Measurements from ENCODE around the gene GRK3.

The GRK3 gene

DNA sequence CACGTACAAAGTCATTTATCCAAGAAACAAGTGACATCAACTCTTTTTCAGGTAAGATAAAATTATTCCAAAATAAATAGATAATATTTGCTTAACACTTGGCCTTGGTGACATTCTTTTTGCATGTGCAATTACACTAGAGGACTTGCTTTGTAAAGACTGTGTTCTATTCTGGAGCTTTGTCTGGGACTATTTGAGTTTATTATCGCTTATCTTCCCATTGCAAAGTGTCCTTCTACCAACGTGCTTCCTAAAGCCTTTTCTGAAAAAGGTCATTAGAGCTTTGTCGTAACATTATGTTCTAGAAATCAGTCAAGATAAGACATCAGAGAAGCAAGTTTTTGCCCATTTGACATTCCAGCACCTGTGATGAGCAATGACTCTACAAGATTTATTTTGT, 99.2 kb downstream of the GRK3 start:
- no peak for DNase-seq (ENCODE audit: low spot score)

DNA sequence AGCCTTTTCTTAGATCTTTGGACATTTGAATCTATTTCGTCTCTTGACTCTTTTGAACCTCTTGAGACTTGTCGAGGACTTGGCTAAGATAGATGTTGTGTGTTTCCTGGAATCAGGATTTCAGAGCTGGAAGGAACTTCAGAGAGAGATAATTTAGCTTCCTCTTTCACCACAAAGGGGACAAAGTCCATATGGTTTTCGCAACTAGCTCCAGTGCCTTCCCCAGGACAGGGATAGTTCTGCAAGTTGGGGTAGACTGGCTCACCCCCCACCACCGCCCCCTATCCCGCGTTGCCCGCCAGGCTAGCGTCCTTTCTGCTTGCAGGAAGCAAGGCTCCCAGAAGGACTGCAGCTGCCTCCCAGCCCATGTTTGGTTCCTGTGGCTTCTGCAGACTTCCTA, 101.8 kb downstream of the GRK3 start:
- peak; percentile 52 for DNase-seq (ENCODE audit: low spot score)

DNA sequence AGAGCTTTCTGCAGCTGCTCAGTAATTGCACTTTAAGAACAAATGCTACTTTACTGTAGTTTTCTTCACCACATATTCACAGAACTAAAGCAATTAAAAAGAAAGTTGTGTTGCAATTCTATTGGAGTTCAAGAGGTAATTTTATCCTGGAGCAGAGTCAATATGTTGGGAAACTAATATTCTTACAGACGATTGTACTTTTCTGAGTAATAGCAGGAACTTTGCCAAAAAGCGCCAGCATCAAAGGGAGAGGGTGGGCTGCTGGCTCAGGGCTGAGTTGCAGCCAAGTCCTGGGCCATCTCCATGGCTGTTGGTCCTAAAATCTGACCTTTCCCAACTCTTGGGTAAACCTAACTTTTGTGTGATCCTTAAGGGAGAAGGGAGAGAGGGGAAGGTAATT, 104.0 kb downstream of the GRK3 start:
- DNase-seq (ENCODE audit: low spot score), result peak; percentile 17

DNA sequence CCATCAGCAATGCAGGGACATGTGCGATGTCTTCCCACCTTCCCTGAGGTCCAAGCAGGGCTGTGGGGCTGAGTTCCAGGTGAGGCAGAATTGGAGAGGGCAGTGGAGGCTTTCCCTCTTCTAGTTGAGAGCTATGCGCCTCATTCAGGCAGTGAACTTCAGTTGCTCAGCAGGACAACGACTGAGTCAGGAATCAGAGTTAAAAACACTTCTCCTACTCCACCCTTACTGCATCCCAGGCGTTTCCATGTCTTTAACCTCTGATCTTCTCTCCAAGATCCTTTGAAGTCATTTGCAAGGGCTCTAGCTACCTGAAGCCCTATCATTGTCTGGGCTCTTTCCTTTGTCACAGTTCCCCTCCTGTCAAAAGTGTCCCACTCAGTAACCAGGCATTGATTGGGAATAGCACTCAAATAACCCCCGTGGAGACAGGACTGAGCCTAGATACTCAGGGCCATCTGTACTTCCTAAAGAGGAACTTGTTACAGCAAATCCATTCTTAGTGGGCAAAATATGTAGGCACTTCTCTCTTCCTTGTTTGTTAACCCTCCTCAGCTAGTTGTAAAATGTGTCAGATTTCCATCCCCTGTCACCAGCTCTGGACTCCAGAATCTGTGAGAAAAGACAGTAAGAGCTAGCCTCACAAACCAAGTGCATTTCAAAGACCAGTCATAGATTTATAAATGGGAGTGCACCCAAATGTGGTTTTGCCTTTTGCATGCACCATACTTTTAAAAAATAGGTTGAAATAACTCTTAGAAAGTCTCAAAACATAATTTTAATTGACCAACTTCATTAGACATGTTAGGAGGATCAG, 105.0 kb downstream of the GRK3 start:
- DNase-seq (ENCODE audit: low spot score), result no peak

DNA sequence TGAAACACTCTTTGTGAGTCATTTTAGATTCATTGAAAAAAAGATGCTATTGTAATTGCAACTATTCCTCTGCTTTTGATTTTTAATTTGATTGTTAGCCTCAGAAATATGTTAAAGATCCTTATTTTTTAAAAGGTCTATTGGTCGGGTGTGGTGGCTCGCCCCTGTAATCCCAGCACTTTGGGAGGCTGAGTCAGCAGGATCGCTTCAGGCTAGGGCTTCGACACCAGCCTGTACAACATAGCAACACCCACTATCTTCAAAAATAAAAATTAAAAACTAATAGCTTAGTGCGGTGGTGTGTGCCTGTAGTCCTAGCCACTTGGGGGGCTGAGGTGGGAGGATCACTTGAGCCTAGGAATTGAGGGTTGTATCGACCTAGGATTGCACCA, 105.6 kb downstream of the GRK3 start:
- DNase-seq (ENCODE audit: low spot score), result no peak

DNA sequence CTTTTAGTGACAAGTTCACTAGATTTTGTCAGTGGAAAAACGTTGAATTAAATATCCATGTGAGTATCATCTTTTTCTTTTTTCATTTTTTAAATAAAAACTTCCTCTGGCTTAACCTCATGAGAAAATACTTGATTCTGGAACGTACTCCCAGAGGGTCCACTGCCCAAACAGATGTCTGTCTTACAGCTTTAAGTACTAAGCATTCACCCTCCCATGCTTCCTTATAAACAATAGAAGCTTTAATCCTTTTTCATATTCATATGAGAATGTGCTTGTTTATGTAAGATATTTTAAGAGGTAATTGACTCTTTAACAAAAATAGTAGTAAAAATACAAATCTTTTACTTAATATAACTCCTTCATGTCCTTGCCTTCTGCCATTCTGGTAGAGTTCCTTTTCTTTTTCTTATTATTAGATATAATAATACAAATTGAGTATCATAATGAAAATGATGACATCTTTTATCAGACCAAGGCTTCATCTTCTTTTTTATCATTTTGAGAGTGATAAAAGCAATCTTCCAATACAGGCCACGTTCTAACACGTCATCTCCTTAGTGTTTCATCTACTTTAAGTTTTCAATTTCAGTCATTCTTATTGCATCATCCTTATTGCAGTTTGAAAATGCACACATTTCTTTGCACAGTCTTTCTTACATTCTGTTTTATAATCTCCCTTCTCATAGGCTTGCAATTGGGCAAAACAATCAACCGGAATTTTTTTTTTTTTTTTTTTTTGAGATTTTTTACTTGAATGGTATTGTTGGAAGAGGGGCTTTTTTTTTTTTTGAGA, 108.0 kb downstream of the GRK3 start:
- DNase-seq (ENCODE audit: low spot score), result no peak

DNA sequence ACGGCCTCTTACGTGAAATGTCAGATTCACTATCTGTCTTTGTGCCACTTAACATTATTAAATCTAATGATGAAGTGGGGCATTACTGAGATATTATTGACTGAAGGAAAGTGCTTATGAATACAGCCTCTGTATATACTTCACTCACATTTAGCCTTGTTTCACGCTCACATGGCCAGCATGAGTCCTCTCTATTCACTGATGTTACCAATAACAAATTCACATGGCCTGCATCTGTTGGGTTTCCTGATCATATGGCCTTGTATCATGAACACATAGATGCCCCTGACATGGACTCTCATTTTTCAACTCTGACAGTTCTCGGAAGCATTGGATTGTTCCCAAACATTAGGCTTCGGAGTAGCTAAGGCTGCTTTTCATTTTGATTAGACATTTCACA, 109.2 kb downstream of the GRK3 start:
- DNase-seq (ENCODE audit: low spot score), result no peak

DNA sequence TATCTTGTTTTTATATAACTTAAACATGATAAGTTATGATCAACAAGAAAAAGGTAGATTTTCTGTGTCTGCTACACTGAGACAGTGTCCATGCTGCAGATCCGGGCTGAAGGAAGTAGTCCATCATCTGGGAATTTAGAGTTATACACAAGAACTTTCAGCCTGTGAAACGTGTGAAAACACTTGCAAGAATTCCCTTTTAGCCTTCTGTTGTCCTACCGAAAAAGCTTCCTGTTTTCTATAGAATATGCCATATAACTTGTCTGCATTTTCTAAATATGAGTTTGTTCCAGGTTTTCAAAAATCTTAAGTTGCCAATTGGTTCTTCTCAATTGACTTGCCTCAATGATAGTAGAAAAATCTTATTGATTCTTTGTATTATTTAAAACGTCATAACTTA, 113.2 kb downstream of the GRK3 start:
- no peak for DNase-seq (ENCODE audit: low spot score)

DNA sequence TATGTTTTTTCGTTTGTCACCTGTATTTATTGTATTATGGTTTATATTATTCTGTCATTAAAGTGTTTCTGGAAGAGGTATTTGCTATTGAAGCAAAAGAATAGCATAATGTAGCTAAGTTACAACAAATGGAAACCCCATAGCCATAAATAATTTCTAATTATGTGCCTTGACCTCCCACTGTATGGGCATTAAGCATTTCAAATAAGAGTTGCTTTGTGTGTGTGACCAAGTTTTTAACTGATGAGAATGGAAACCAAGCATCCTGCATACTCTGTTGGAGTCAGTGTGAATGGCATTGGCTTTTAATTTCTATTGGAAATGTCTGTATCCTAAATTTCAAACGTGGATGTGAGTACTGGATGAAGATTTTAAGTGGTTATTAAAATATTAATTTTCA, 115.6 kb downstream of the GRK3 start:
- no peak for DNase-seq (ENCODE audit: low spot score)

DNA sequence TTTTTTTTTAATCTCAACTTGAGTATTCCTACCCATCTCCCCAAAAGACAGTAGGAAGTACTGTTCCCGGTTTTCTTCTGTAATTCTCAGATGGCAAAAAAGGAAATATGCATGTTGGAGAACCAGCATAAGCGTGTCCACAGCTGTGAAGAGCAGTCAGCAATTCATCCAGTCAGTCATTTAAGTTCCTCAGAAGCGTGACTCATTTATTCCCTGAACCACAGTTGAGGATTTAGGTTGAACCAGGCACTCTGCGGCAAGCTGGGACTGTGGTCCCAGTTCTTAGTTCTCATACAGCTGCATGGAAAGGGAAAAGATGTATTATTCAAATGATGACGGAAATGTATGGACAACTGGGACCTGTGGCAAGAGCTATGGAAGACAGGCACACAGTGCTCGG, 116.5 kb downstream of the GRK3 start:
- no peak for DNase-seq (ENCODE audit: low spot score)

DNA sequence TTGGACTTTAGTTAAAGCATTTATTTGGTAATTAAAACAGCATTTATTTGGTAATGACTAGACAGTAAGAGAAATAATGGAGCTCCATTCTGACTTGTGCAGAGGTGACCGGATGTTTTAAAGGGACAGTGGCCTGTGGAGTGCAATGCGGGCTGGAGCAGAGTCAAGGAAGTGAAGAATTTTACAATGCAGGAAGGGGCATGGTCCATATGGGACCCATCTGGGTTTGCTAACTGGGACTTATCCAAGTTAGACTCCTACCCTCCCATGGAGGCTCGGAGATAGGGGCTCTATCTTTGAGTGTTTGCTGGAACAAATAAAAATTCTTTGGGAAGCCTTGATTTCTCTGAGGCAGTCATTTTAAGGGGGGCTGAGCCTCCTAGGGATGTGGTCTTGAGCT, 117.6 kb downstream of the GRK3 start:
- DNase-seq (ENCODE audit: low spot score), result no peak

DNA sequence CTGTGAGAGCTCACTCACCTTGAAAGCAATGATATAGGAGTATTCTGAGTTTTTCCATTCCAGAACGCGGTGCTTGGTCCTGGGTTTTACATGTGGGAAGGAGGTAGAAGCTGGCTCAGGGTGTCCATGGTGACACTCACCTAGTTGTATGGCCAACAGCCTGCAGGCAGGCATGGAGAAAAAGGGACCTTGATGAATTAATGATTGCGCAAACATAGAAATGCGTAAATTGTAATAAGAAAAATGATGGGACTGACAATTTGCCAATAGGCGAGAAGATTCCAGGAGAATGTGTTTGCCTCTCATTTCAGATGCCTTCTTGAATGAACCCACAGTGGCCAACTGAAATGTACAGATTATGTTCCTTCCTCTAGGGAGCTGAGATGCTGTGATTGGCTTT, 124.2 kb downstream of the GRK3 start:
- DNase-seq (ENCODE audit: low spot score), result no peak

DNA sequence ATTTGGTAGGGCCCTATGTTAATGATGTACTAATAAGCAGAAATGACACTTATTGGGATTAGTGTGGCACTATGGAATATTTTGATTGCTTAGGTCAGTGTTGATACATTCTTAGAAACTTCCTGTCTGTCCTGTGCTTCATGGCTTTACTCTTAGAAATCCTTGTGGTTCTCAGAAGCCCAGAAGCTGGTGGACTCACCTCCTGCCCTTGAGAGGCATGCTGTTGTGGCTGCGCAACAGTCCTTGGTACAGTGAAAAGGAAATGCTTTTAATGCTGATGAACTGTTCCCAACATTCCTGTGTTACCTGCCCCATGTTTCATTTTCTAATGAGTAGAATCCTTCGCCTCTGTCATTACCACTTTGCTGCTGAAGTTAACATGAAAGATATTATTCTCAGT, 125.2 kb downstream of the GRK3 start:
- DNase-seq (ENCODE audit: low spot score), result no peak

DNA sequence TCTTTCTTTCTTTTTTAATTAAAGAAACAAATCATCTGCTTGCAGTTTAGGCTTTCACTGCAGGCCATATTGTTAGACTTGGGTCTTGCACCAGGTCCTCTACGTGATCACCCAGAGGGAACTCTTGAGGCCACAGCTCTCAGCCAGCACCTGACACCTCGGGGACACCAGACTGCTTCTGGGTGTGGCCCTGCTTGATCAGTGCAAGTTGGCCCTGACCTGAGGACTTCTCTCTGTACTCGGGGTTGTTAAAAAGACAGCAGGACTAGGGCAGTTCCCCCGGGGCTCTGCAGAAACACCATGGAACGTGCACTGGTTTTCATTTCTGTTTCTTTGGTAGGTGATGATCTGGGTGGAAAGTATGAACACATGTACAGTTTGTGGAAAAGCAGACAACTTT, 126.3 kb downstream of the GRK3 start:
- no peak for DNase-seq (ENCODE audit: low spot score)

DNA sequence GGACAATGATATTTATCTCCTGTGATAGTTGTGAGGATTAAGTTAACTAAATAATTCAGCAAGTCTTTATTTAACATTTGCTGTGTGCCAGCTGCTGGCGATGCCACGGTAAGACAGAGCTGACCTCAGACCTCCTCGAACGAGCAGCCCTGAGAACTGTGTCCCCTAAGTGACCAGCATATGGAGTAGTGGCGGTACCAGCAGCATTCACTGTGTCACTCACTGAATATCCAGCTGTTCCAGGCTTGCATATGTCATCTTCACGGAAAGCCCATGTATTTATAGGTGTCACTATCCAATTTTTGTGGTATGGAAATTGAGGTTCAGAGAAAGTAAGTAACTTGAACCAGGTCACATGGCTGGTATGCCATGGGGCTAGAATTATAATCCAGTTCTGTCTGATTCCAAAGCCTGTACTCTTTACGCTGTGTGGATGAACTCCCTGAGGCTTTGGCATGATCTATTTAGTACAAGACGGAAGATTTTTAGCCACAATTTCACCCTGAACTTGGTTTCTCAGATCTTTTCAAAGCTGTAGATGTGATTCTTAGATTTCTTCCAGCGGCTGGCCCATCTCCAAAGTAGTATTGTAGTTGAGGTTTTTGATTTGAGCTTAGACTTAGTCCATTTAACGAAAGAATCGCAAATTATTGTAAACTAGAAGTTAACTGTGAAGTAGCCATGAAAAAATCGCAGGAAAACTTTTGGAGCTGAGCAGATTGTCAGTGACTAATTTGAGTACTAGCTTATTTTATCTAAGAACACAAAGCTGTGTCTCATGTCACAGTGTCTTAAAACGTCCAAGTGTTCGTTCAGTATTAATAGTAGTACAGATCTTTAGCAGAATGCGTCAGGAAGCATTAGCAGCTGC, 128.2 kb downstream of the GRK3 start:
- DNase-seq (ENCODE audit: low spot score), result no peak

DNA sequence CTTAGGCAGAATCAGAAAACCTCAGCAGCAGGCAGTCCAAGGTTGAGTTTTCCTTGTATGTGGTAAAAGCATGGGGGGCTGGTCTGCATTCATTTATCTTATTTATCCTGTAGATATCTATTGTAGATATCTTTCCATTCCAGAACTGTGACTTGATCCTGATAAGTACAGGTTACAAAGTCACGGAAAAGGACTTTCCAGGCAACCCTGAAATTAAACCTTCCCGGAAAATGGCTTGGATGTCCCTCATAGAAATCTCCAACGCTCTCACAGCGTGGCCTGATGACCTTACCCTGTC, 128.7 kb downstream of the GRK3 start:
- no peak for DNase-seq (ENCODE audit: low spot score)

DNA sequence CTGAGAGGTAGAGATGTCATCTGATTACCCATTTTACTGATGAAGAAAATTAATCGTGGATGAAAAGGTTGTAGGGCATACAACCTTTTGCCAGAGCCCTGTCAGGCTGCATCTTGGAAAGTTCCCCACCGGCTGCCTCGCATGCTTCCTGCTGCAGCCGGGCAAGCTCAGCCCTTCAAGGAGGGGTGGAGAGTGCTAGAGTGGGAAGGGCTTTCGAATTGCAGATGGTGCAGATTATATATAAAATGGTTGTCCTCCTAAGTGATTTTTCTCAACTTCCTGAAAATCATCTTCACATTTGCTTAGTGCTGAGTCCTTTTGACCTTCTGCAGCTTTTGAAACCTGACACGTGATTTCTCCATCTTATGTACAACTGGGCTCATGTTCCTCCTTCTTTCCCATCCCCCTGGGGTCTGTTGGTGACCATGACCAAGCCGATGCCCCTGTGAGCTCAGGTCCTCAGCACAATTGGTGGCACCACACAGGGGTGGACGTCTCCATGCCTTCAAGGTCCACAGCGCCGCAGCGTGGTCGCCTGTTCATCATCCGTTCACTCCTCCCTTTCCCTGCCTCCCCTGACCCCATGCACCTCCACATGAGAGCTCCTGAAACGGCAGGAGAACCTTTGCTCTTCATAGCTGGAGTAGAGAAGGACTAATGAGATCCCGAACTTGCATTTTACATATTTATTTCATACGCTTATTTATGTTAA, 129.9 kb downstream of the GRK3 start:
- no peak for DNase-seq (ENCODE audit: low spot score)

DNA sequence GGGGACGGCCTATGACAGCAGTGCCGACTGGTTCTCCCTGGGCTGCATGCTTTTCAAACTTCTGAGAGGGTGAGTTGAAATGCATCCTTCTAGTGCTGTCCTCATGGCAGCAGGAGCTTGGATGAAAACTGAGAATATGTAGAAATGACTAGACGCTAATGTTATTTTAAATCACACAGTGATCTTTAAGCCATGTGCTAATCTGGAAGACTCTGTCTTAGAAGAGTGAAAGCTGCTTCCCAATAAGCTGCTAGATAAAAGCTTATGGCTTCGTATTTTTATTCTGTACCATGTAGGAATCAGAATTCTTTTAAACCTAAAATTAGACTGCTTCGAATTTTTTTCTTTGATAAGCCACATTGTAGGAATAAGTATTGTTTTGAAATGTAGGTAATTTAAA, 130.7 kb downstream of the GRK3 start:
- no peak for DNase-seq (ENCODE audit: low spot score)

DNA sequence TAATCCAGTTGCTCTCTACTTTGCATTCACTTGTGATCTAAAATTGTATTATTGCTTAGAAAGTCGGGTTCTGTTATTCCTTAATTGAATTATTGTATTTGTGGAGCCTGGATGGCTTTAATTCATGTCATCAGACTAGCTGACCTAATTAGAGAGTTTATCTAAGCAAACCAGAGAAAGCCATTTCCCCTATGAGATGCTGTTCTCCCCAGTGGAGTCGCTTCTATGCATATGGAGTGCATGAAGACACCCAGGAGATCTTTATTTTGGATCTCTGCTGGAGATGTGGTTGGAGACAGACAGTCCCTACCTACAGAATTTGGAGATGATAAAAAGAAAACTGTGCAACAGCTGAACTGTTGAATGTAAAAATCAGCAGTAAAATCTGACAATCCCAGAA, 132.3 kb downstream of the GRK3 start:
- DNase-seq (ENCODE audit: low spot score), result no peak

DNA sequence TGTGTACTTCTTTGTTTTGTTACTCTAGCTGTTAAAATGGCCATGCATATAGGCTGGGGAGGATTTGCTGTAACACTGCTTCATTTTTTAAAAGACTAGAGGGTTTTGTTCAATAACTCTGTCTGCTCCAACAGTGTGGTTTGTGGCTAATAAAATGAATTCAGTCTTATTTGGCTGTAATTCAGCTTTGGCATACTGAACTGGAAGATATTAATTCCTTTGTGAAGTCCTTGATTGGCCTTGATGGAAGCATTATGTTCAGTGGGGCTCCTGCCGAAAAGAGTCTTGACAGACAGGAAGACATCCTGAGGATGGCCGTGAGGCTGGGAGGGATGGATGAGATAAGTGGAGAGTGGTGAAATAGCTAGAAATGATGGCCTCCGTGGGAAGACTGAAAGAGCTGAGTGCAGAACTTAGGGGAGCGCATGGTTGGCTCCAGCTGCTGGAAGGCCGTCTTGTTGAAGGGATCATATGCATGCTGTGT, 132.7 kb downstream of the GRK3 start:
- no peak for DNase-seq (ENCODE audit: low spot score)

DNA sequence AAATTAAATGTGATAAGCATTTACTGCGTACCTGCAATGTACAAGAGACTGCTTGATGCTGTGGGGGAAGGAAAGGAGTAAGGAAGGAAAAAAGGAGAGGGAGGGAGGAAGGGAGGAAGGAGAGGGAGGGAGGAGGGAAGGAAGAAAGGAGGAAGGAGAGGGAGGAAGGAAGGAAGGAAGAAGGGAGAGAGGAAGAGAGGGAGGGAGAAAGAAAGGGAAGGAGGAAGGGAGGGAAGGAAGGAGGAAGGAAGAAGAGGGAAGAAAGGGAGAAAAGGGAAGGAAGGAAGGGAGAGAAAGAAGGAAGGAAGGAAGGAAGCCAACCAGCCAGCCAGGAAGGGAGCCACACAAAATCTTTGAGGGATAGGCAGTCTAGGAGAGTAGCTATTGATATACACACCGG, 133.5 kb downstream of the GRK3 start:
- no peak for DNase-seq (ENCODE audit: low spot score)

DNA sequence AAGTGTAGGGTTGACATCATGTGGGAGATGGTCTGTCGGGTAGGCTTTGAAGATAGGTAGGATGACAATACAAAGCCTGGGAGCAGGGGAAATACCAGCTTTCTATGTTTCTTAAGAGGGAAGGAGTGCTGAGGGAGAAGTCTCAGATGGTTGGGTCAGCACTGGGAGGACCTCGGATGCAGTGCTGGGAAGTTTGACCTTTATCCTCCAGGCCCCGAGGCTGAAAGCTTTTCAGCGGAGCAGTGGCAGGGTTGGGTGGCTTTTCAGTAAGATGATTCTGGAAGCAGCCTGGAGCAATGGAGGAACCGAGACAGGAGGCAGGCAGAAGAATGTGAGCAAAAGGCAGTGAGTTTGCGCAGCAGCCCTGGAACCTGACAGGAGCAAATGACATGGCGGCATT, 134.0 kb downstream of the GRK3 start:
- no peak for DNase-seq (ENCODE audit: low spot score)
